ENCODE measurements around the gene SMIM1.

GRCh38 chr1:3820316-3820715, 47.8 kb downstream of the SMIM1 start:
- TF ChIP-seq CTCF (optimal IDR thresholded peaks at IDR 0.05 in 1 of 3, IDR thresholded peaks at IDR 0.05 in 1 of 3, conservative IDR thresholded peaks at IDR 0.05 in 1 of 3; ENCODE audit: extremely low read depth in 1 of 3, insufficient read depth in 2 of 3, low read length in 3 of 3) (no peak), EZH2 (IDR thresholded peaks at IDR 0.05; ENCODE audit: low read length) (no peak)
